HFF-Myc (cell line): ENCODE data around the gene GATAD2A.

Experiments
- DNase-seq: peaks from one replicate; pipeline ENCODE4 v3.0.0-alpha.2; 2011; ENCODE audit warnings: low read depth; ENCODE audit errors: extremely low read depth
- H3K4me3 ChIP-seq: replicated peaks from 2 replicates; pipeline ENCODE4 v1.5.1; 2011; ENCODE audit warnings: low read depth, mild to moderate bottlenecking, control low read depth, low read length
- TF ChIP-seq, protein P1 (sequence below): IDR thresholded peaks from 2 replicates; pipeline ENCODE4 v1.5.1; 2012; ENCODE audit warnings: mild to moderate bottlenecking, low read depth, low read length, control low read depth; ENCODE audit errors: missing control alignments

Gene GATAD2A

DNA sequence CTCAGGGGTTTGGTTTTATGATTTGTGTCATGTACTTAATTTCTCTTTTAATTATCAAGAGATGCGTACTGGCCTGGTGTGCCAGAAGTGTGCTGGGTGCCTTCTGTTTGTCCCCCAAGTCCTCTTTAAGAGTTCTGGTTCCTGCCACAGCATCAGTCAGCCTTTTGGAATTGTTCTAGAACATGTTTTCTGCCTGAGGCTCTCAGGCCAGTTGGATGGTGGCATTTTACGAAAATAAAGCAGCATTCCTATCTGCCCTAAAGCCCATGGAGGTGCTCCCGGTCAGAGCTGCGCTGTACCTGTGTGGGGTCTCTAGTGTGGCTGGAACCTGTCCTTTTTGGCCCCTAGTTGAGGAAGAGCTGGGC, 55.8 kb downstream of the GATAD2A start:
- no peak for DNase-seq
- TF ChIP-seq, protein P1, sequence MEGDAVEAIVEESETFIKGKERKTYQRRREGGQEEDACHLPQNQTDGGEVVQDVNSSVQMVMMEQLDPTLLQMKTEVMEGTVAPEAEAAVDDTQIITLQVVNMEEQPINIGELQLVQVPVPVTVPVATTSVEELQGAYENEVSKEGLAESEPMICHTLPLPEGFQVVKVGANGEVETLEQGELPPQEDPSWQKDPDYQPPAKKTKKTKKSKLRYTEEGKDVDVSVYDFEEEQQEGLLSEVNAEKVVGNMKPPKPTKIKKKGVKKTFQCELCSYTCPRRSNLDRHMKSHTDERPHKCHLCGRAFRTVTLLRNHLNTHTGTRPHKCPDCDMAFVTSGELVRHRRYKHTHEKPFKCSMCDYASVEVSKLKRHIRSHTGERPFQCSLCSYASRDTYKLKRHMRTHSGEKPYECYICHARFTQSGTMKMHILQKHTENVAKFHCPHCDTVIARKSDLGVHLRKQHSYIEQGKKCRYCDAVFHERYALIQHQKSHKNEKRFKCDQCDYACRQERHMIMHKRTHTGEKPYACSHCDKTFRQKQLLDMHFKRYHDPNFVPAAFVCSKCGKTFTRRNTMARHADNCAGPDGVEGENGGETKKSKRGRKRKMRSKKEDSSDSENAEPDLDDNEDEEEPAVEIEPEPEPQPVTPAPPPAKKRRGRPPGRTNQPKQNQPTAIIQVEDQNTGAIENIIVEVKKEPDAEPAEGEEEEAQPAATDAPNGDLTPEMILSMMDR: no peak
- H3K4me3 ChIP-seq: no peak overlapping the region

DNA sequence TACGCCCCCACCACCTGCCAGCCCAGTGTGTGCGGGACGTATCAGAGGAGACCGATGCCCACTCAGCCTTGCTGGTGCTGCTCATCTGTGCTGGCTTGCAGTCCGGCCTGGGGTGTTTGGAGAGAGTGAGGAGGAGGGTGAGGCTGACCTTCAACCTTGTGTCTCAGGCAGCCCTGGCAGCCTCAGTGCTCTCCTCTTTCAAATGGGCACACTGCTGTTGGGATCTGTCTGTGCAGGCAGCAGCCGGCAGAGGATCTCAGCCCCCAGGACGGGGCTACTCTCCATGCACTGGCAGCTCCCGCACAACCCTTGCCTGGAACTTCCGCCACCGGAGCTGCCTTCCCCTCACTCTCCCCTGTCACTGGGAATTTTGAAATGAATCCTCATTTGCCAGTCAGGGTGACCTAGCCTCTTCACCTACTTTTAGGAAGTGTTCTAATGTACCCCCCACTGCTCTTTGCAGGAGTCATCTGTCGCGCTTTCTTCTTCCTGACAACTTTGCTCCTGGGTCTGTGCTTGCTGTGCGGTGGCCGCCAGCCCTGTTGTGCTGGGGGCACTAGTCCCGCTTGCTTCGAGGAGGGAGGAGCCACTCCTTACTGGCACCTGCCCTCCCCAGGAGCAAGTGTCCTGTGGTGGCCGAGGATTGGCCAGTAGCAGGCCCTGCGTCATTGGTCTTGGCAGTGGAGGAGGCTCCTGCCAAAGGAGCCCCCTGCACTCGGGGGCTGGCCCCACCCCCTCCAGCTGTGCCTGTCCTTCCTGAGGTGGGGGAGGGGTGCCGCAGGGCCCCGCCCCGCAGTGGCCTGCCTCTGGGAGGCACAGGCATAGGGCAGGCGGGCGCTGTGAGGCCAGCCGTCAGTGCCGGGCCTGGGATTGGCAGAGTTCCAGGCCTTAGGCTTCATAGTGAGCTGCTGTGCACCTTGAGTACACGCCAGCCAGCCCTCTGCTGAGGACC, 56.5 kb downstream of the GATAD2A start:
- no peak overlapping the region for H3K4me3 ChIP-seq
- DNase-seq: no peak
- TF ChIP-seq, protein P1: no peak

DNA sequence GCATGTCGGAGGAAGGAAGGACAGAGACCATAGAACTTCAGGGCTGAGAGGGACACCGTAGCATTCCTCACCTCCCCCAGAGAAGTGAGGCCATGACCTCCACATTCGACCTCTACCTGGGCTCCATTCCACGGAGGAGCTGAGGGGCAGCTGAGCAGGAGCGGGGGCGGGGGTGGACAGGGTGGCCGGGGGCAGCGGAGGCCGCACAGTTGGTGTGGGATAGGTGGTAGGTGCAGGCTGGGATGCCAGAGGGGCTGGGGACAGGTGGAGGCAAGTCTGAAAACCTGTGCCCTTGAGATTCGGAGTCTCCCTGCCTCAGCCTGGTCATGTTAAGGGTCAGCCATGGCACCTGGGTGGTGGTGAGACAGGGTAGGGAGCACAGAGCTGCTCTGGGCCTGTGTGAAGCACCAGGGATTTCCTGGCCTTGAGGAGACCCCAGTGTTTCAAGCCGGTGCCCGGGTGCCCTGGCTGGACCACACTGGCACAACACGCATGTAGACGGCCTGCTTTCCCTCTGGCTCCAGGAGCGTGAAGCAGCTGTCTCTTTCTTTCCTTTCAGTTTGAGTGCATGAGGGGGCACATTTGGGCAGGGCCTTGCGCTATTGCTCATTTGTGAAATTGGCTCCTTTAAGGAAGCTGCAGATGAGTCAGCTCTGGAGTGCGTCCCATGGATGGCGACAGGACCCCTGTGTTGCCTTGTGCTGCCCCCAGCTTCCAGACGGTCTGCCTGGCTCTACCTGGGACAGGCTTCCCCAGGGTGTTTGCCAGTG, 58.1 kb downstream of the GATAD2A start:
- H3K4me3 ChIP-seq: no peak overlapping the region
- DNase-seq: no peak
- TF ChIP-seq, protein P1: no peak

DNA sequence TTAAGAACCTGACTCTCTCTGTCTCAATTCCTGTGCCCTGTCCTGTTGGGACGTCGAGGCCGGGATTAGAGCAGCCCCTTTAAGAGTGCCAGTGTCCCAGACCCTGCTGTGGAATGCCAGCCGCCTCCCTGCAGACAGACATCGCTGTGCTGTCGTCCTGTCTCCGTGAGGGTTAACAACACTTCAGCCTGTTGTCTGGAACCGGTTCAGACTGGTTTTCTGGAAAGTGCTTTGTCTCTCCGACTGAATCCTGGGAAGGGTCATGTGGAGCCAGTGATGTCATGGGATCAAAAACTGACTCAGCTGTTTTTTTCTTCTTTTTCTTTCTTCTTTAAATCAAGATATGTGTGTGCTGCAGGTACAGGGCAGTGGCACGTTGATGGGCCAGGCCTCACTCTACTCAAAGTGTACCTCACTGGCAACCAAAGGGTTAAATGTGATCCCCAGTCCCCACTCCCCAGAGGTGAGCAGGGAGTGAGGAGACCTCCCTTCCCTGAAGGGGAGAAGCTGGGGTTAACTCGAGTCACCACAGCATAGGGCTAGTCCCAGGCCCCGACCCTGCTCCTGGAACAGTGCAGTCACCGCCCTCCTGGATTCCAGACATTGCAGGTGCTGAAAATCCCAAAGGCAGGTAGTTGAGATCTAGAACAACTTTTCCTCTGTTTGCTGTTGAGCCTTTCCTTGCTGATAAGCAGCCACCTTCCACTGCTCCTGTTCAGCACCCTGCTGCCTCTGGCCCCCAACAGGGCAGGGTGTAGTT, 59.0 kb downstream of the GATAD2A start:
- DNase-seq: no peak
- TF ChIP-seq, protein P1: no peak

DNA sequence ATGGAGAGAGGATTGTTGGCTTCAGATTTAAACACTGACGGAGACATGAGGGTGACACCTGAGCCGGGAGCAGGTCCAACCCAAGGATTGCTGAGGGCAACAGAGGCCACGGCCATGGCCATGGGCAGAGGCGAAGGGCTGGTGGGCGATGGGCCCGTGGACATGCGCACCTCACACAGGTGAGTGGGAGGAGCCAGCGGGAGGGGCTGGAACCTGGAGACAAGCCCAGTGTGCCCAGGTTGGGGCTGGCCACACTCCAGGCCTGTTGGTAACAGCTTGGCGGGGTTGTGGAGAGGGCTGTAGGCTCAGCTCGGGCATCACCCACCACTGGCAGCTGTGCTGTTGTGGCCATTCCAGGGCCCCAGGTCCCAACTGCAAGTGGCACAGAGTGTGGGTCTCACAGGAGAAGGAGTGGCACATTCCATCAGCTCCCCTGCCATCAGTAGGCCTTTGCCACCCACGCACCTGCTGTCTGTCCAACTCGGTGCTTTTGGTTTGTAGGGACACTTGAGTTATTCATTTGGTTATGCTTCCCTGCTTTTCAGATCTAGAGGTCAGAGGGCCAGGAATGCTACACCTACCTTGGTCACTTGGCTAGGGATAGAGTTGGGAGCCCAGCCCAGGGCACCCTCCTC, 60.1 kb downstream of the GATAD2A start:
- no peak for DNase-seq
- TF ChIP-seq, protein P1: no peak

More for the DNA sequence above, 59.0 kb downstream of the GATAD2A start:
- no peak overlapping the region for H3K4me3 ChIP-seq

DNA sequence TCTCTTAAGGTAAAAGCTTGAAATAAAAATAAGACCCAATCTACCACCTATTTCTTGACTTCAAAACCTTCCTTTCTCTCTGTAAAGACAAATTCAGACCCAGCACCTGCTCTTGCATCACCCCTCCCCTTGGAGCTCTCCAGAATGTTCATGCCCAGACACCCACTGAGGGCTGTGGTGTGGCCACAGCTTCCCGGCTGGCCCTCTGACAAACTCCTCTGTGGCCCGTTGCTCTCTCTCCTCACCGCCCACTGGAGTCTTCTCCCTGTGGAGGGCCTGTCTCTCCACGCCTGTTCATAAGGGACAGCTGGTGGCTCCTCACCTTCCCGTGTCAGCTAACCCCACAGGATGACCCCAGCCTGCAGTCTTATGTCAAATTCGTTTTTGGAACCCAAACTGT, 60.7 kb downstream of the GATAD2A start:
- DNase-seq: no peak
- TF ChIP-seq, protein P1: no peak
- no peak overlapping the region for H3K4me3 ChIP-seq

More for the DNA sequence above, 60.1 kb downstream of the GATAD2A start:
- no peak overlapping the region for H3K4me3 ChIP-seq
